Frontal cortex (tissue), 4 donors: ENCODE data around the gene ZNF700. TPM values are rescaled to one million over a fixed set of nuclear protein-coding genes. Genes with fewer than 3 reads are reported as not detected.
"Not testable (repeated sequence)": the region's sequence is repeated elsewhere in the genome, so short reads cannot be mapped to it uniquely, and the experiment has no call there.

Source experiments
- DNase-seq, 2 donors: peaks; one replicate each; pipeline ENCODE4 v3.0.0; 2012; ENCODE audit warnings: low spot score in 2 of 2
- FAIRE-seq: peaks from 2 replicates; lab custom pipeline; 2012; peaks lifted over from hg19 to GRCh38; lab: Jason Lieb, UNC
- total RNA-seq: library from RNA; depleted of rRNA; stranded (reverse); fragments of >200 nt; gene quantifications from one replicate; pipeline ENCODE4 v1.2.3, GENCODE V29; 2014
- donor health status: control.
- donor health status: control.
- donor health status: control.

Gene ZNF700
- 13.5 TPM for total RNA-seq

DNA sequence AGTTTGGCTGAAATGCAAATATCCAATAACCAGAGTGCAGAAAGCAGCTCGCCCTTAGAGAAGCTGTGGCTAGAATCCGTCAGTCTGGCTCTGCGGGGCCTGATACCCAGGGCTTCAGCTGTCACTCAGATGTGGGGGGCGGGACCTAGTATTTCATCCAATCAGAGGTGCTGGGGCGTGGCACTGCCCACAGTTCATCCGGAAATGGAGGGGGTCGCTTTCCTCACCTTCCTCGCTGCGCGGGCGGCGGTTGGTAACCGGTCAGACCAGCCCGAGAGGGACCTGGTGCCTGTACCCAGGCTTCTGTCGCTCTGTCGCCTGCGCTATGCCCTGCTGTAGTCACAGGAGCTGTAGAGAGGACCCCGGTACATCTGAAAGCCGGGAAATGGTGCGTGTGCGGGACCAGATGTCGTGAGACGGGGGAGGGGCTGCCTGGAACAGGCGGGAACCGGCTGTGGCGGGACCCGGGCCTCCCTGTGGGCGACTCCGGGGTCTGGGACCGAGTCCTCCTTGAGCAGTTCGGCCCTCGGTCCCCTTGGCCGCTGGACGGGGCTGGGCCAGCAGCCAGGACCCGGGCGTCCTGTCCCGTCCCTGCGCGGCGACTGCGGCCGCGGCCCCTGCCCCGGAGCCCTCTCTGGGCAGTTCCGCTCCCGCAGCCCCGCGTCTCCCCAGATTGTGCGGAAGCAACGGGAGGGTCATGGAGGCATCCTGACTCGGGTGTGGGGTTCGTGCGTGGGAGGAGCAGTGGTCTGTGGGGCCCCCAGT, at the start of gene ZNF700:
Gene ZNF700 (plus strand): TSS at position 222 of the 765 bp plus-strand sequence. CDS start 104 bp downstream, at position 326.
- peak; percentile 90 to 93 for DNase-seq
- FAIRE-seq = no peak

DNA sequence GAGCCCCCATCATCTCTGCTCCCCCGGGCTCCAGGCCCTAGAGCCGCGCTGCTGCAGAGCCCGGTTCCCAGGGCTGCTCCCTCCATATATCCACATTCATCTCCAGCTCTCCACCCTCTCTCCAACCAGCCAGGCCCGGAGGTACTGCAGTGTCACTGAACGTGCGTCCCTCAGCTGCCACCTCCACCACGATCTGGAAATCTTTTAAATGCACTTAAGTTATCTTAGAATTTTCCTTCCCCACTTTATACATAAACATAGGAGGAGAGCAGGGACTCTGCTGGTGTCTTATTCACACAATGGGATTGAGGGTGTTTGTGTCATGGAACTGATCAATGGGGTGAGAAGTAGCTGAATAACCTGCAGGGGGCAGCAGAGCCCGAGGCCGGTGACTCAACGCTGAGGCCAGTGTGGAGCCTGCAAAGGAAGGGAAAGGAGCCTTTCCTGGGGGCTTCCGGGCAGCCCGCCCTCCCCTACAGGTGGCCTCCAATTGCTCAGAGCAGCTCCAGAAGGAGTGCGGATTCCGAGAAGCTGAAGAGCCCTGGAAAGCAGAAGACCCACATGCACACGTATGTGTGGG, 45.1 kb upstream of the ZNF700 start:
- FAIRE-seq, DNase-seq: not testable (repeated sequence)

DNA sequence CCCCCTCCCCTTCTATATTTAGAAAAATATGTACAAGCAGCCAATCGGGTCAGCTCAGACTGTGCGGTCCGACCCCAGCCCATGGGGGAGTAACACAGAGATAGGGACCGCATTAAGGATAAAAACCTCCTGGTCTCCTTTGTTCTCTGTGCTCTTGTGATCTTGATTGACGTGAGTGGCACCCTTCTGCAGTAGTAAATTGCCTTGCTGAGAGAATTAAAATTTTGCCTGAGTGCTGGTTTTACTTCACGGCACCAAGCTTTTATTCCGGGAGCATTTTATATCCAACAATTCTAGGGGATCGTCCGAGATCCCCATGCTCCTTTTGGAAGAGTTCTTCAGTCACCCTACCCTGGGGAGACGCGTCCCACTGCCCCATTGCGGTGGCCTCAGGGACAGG, 44.3 kb upstream of the ZNF700 start:
- no peak for DNase-seq
- no peak for FAIRE-seq

DNA sequence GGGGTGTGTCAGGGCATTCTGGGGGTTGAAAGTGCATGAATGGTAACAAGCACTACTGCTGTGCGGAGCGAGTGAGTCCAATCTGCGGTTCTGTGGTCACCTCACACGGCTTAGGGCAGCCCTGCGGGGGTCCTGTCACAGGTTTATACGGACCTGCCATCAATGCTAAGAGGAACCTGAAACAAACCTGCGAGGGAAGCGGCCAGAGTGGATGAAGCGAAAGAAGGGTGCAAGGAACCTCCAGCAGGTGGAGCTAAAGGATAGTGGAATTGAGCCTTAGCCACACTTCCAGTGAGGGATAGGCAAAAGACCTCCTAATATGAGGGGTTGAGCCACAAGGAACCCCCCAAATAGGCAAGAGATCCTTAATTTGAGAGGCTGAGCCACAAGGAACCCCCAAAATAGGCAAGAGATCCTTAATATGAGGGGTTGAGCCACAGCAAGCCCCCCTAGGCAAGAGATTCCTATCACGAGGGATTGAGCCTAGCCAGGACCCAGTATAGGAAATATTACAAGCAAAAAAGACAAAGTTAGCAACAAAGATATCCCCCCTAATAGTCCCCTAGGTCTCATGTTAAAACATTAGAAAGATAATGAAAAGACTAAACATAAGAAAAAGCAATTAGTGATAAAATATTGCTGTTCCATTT, 43.6 kb upstream of the ZNF700 start:
- DNase-seq (peak; percentile 31 to 69), FAIRE-seq (no peak)

GRCh38 chr19:11882606-11883005, 42.3 kb upstream of the ZNF700 start:
- DNase-seq = no peak
- no peak for FAIRE-seq

DNA sequence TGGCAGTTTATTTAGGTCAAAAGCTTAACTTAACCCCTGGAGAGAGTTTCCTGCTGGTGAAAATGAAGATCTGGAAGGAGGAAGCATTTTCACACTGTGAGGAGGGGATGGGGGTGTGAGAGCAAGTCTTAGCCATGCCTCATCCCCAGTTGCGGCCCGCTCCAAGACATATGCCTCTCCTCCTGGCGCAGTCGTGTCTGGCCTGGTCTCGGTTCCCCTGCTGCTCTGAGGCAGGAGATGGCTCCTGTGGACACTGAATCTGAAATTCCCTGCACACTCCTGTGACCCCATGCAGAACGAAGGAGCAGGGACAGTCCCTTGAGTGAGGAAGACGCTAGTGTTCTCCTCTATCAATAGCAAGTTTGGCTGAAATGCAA, 37.7 kb upstream of the ZNF700 start:
- no peak for FAIRE-seq
- DNase-seq = no peak

DNA sequence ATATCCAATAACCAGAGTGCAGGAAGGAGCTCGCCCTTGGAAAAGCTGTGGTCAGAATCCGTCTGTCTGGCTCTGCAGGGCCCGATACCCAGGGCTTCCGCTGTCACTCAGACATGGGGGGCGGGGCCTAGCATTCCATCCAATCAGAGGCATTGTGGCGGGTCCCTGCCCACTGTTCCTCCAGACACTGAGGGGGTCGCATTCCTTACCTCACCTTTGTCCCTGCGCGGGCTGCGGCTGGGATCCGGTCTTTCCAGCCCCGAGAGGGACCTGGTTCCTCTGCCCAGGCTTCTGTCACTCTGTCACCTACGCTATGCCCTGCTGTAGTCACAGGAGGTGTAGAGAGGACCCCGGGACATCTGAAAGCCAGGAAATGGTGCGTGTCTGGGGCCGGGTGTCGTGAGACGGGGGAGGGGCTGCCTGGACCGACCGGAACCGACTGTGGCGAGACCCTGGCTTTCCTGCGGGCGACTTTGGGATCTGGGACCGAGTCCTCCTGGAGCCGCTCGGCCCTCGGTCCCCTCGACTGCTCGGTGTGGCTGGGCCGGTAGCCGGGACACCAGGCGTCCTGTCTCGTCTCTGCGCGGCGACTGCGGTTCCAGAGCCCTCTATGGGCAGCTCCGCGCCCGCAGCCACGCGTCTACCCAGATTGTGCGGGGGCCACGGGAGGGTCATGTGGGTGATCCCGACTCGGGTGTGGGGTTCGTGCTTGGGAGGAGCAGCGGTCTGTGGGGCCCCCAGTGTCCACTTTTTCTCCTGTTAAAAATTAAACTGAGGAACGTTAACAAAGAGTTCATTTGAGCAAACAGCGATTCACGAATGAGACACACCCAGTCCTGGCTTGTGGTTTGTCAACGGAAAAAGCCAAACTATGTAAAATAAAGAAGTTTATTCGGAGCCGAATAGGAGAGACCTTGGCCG, 37.0 kb upstream of the ZNF700 start, which contains the start of gene ZNF69:
Gene ZNF69 (plus strand): TSS at position 172 of the 921 bp plus-strand sequence. CDS start 142 bp downstream, at position 314.
- FAIRE-seq = no peak
- DNase-seq = peak; percentile 44 to 74

DNA sequence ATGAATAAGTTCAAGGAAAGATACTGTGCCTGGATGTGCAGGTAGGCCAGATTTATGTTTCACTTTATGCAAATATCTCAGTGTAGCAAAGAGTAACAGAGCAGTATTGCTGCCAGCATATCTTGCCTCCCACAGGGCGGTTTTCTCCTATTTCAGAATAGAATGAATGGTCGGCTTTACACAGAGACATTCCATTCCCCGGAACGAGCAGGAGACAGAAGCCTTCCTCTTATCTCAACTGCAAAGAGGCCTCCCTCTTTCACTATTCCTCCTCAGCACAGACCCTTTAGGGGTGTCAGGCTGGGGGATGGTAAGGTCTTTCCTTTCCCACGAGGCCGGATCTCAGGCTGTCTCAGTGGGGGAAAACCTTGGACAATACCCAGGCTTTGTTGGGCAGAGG, 35.0 kb upstream of the ZNF700 start:
- not testable (repeated sequence) for DNase-seq, FAIRE-seq

GRCh38 chr19:11890634-11891033, 34.3 kb upstream of the ZNF700 start:
- FAIRE-seq (no peak), DNase-seq (no peak)

DNA sequence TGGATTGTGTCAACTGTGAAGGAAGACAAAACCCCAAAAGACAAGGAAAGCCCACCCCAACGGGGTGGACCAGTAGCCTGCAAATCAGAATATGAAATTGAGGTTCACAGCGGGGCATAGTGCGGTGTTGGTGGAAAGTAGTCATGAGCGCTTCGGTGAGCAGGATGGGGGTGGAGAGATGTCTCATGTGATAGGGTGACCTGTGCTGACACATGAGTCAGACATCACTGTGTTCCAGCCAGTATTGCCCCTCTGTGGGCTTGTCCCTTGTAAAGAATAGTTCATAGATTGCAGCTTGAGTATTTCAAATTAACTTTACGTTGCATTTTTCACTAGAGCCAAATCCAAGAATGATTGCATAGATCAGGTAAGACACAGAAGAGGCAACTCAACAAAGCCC, 30.1 kb upstream of the ZNF700 start:
- DNase-seq (no peak), FAIRE-seq (no peak)

- no peak for DNase-seq
- no peak for FAIRE-seq
These were observed 22.7 kb upstream of the ZNF700 start for GRCh38 chr19:11902228-11902627.

GRCh38 chr19:11905928-11906327, 19.0 kb upstream of the ZNF700 start:
- no peak for FAIRE-seq

GRCh38 chr19:11911937-11912336, 13.0 kb upstream of the ZNF700 start:
- not testable (repeated sequence) for DNase-seq, FAIRE-seq

More at GRCh38 chr19:11905928-11906327, 19.0 kb upstream of the ZNF700 start:
- no peak for DNase-seq

DNA sequence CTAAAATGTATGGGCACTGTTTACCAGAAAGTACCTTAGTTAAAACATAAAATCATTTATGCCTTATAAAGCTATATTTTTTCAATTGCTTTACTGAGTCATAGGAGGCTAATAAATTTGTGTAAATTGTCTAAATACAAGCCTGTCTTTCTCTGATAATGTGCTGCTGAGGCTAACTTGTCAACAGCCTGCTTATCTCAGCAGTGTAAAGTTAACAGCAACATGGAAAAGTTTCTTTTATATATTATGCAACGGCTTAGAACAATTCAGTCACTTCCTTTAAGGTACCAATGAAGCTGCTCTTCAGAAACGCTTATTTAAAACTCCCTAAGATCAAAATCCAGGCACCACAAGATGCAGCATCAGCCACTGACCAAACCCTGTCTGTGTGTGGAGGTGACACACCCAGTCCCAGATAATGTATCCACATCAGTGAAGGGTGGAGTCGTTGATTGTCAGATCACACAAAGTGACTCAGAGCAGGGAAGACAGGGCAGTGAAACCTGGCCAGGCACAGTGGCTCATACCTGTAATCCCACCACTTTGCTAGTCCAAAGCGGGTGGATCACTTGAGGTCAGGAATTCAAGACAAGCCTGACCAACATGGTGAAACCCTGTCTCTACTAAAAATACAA, 10.4 kb upstream of the ZNF700 start:
- not testable (repeated sequence) for FAIRE-seq, DNase-seq

DNA sequence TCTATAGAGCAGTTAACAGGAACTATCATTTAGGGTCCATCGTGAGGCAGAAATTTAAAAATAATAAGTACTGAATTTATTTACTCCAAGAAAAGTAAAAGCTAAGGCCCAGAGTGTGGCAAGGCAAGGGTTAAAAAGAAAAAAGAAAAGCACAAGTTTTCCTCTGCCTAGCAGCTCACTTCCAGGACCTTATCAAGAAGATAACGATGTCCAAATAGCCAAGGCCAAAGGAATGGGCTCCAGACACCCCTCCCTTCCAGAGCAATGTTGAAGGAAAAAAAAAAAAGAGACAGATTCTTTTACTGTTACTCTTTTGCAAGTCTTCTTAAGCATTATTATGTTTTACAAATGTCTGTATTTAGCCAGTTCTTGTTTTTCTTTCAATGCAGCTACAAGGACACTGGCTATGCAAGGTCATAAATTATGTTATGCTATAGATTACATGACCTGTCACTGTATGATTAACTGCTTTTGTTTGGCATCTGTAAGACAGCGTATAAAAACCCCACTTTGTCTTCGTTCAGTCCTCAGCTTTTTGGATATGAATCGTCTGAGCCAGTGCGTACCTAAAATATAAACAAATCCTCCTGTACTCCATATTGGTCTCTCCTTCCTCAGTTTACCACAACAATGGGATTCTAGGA, 2.9 kb upstream of the ZNF700 start:
- no peak for DNase-seq
- no peak for FAIRE-seq

GRCh38 chr19:11925651-11926187, 812 bp downstream of the ZNF700 start:
- not testable (repeated sequence) for DNase-seq, FAIRE-seq

GRCh38 chr19:11927227-11927626, 2.3 kb downstream of the ZNF700 start:
- no peak for DNase-seq
- FAIRE-seq = no peak

GRCh38 chr19:11931051-11931450, 6.1 kb downstream of the ZNF700 start:
- no peak for DNase-seq
- no peak for FAIRE-seq

DNA sequence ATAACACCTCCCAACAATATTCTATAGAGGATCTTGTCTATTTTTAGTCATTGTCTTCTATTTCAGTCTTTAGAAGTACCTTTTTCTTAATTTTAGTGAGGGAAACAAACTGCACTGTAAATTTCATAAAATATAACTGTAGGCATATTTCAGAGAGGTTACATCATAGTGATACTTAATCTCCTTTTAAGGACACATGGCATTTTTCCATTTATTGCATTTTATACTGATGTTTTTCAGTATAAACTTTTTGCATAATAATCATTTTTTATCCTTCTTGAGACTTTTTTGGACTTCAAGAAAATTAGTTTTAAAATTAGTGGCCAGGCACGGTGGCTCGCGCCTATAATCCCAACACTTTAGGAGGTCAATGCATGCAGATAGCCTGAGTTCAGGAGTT, 6.6 kb downstream of the ZNF700 start:
- no peak for DNase-seq
- FAIRE-seq = no peak
